Uterus (tissue), 2 donors: Measurements from ENCODE around the gene AKT2.

ENCODE experiments used
- POLR2A ChIP-seq, 2 donors: fragments of 450-650 bp; IDR thresholded peaks; one replicate each; pipeline ENCODE4 v1.6.1; 2016; ENCODE audit warnings: antibody characterized with exemption in 2 of 2, mild to moderate bottlenecking in 1 of 2, moderate library complexity in 1 of 2
- TF ChIP-seq, protein P1 (sequence below), 4 experiments: fragments of 200-600 bp in 2 of 4; fragments of 450-650 bp in 2 of 4; sonication (generic) in 2 of 4; IDR thresholded peaks; one replicate each; pipeline ENCODE4 v1.5.1; 2016 to 2019; ENCODE audit warnings: antibody characterized with exemption in 4 of 4, mild to moderate bottlenecking in 2 of 4, moderate library complexity in 1 of 4

DNA sequence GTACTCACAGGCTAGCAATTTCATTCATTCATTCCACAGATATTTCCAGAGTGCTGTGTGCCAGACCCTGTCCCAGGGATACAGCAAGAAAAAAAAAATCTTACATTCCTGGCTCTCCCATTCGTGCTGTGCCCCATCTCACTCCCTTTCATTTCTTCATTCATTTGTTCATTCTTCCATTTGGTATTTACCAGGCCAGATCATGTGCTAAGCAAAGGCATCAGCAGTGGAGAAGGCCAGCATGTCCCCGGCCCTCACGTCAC is 91.6 kb downstream of the AKT2 start:
- TF ChIP-seq, protein P1, sequence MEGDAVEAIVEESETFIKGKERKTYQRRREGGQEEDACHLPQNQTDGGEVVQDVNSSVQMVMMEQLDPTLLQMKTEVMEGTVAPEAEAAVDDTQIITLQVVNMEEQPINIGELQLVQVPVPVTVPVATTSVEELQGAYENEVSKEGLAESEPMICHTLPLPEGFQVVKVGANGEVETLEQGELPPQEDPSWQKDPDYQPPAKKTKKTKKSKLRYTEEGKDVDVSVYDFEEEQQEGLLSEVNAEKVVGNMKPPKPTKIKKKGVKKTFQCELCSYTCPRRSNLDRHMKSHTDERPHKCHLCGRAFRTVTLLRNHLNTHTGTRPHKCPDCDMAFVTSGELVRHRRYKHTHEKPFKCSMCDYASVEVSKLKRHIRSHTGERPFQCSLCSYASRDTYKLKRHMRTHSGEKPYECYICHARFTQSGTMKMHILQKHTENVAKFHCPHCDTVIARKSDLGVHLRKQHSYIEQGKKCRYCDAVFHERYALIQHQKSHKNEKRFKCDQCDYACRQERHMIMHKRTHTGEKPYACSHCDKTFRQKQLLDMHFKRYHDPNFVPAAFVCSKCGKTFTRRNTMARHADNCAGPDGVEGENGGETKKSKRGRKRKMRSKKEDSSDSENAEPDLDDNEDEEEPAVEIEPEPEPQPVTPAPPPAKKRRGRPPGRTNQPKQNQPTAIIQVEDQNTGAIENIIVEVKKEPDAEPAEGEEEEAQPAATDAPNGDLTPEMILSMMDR (IDR thresholded peaks at IDR 0.05): no peak
- no peak for TF ChIP-seq POLR2A (IDR thresholded peaks at IDR 0.05)
